ENCODE results near the gene LCN10. TPM values are rescaled to one million over a fixed set of nuclear protein-coding genes. Genes with fewer than 3 reads are reported as not detected.
A peak's percentile ranks its signal among the peaks of the same experiment; 100 is the strongest.

The LCN10 gene
- total RNA-seq, 5 donors from 2014 or later (not counting 1 experiment from before 2014, with no cell fraction given): 1.3 to 2.8 (median 2.2) TPM

DNA sequence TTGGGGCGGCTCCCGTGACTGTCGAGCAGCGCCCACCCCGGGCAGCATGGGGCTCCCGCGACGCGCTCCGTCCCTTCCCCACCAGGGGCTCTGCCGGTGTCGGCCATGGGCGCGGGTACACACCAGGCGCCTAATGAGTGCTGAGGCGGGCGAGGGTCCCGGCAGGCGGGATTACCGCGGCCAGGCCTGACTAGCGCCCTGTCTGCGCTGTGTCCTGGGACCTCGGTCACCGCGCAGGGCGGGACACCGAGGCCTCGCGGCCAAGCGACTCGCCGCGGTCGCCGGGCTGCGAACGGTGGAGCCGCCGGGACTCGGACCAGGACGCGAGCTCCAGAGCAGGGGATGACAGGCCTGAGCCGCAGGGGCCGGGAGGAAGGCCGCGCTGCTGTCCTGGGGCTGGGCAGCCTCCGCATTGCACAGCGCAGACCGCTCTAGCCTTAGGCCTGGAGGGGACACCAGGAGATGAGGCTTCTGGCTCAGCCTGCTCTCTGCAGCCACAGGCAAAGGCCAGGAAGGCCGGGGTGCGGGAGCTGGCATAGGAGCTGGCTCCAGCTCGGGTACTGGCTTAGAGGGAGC, 14.1 kb downstream of the LCN10 start:
- peaks cover 26% of the 10 kb centered on the region for H3K36me3 Mint-ChIP-seq
- 6% methylated on average over 53 of the region's 53 CpGs for WGBS (ENCODE audit: insufficient coverage)
- CTCF ChIA-PET: interaction anchor here in 1 of 2 donors (0.6 to 1.4 kb wide), 4 partner anchors 23 to 401 kb away, joined by 3 to 4 read pairs (median 3); no protein-coding TSS in a partner anchor
- no peaks in the 10 kb centered on the region for H3K9me3 Mint-ChIP-seq
- Histone ChIP-seq H3K4me3 (ENCODE audit: control insufficient read depth in 1 of 2, extremely low read depth in 1 of 2, low read length in 1 of 2) (peak overlapping the region; percentile 55 to 60), H3K27me3 (replicated peaks in 1 of 2; ENCODE audit: control insufficient read depth in 2 of 2, extremely low read depth in 1 of 2, insufficient read depth in 2 of 2, low read length in 1 of 2) (peaks cover 0 to 2% of the 10 kb centered on the region in 2 experiments), H3K36me3 (ENCODE audit: control insufficient read depth in 2 of 2, extremely low read depth in 1 of 2, insufficient read depth in 1 of 2, low read length in 1 of 2) (peaks cover 20 to 29% of the 10 kb centered on the region in 2 donors), H3K27ac (ENCODE audit: low read length) (no peak overlapping the region), H3K4me1 (ENCODE audit: control insufficient read depth in 1 of 2, extremely low read depth in 1 of 2, insufficient read depth in 2 of 2, low read length in 2 of 2) (peaks cover 11 to 37% of the 10 kb centered on the region in 2 experiments), H3K9me3 (no peaks in the 10 kb centered on the region)
- DNase-seq (peak in 1 of 35 experiments; percentile 13), ATAC-seq (replicated peaks in 1 of 4) (peak in 2 of 4 experiments; percentile 2 to 26)
- peak overlapping the region; percentile 39 to 95 (median 51) for H3K4me3 Mint-ChIP-seq
- peaks cover 20 to 33% (median 25%) of the 10 kb centered on the region in 3 donors for H3K4me1 Mint-ChIP-seq
- H3K27me3 Mint-ChIP-seq: no peaks in the 10 kb centered on the region
- POLR2A ChIA-PET: interaction anchor here in 1 of 2 donors (0.6 to 0.7 kb wide), 2 partner anchors 189 to 243 kb away, joined by 3 read pairs; no protein-coding TSS in a partner anchor
- H3K27ac Mint-ChIP-seq: no peak overlapping the region

DNA sequence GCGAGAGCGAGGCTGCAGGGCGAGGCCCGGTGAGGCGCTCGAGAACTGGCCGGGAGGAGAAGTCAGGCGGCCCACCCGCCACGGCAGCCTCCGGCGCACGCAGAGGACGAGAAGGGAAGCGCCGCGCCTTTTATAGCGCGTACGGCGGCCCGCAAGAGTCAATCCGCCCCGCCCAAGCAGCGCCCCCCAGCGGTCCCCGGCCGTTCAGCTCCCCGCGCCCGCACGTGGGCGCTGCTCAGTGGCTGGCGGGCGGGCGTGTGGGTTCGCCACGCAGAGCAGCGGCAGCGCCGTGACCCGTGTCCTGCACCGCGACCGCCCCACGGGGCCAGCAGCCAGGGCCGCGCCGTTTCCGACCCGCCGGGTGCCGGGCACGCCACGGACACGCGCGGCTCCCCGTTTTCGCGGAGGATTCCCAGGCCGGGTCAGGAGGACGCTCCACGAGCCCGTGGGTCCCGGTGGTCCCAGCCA, 14.6 kb downstream of the LCN10 start:
- CTCF ChIA-PET: interaction anchor here in 1 of 2 donors (0.5 to 1.2 kb wide), 5 partner anchors 37 to 568 kb away, joined by 3 to 8 read pairs (median 3); no protein-coding TSS in a partner anchor
- no peaks in the 10 kb centered on the region for H3K9me3 Mint-ChIP-seq
- Histone ChIP-seq H3K4me3 (ENCODE audit: control insufficient read depth in 1 of 2, extremely low read depth in 1 of 2, low read length in 1 of 2) (peak overlapping the region; percentile 85 to 86), H3K27me3 (replicated peaks in 1 of 2; ENCODE audit: control insufficient read depth in 2 of 2, extremely low read depth in 1 of 2, insufficient read depth in 2 of 2, low read length in 1 of 2) (peaks cover 0 to 2% of the 10 kb centered on the region in 2 experiments), H3K27ac (ENCODE audit: low read length) (no peak overlapping the region), H3K4me1 (ENCODE audit: control insufficient read depth in 1 of 2, extremely low read depth in 1 of 2, insufficient read depth in 2 of 2, low read length in 2 of 2) (peaks cover 11 to 37% of the 10 kb centered on the region in 2 experiments), H3K36me3 (ENCODE audit: control insufficient read depth in 2 of 2, extremely low read depth in 1 of 2, insufficient read depth in 1 of 2, low read length in 1 of 2) (peaks cover 25 to 34% of the 10 kb centered on the region in 2 donors), H3K9me3 (no peaks in the 10 kb centered on the region)
- H3K27ac Mint-ChIP-seq: no peak overlapping the region
- POLR2A ChIA-PET: interaction anchor here in 1 of 2 donors (0.6 to 0.7 kb wide), 2 partner anchors 189 to 243 kb away, joined by 3 read pairs; no protein-coding TSS in a partner anchor
- peaks cover 28% of the 10 kb centered on the region for H3K36me3 Mint-ChIP-seq
- peaks cover 24 to 33% (median 27%) of the 10 kb centered on the region in 3 donors for H3K4me1 Mint-ChIP-seq
- DNase-seq (peak; percentile 76 to 95 (median 90)), ATAC-seq (replicated peaks in 1 of 4) (peak; percentile 76 to 86 (median 81))
- WGBS (ENCODE audit: insufficient coverage): 0% methylated on average over 66 of the region's 66 CpGs
- no peaks in the 10 kb centered on the region for H3K27me3 Mint-ChIP-seq
- H3K4me3 Mint-ChIP-seq: peak overlapping the region; percentile 92 to 95 (median 92)

DNA sequence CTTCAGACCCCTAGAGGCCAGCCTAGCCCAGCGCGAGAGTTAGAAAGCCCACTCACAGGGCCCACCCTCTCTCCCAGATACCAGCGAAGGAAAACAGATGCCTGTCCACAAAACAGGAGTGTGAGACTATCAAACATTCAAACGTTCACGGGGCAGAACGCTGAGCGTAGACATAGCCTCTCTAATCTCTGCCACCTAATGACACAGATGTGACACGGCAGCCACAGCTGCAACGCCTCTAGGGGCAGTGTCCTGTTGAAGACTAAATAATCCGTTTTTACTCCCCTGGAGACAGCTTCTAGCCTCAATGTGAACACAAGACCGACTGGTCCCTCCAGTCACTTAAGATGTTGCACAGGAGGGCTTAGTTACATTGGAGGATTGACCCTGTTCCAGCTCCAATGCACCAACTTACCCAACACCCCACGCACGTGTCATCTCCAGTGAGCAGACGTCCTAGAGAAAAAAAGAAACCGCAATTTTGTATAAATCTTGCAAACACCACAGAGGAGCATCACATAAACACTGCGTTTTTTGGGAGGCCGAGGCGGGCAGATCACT, 16.0 kb downstream of the LCN10 start:
- CTCF ChIA-PET: interaction anchor here (0.6 to 1.6 kb wide), 10 partner anchors 13 to 497 kb away, joined by 3 to 8 read pairs (median 4); no protein-coding TSS in a partner anchor
- peak overlapping the region; percentile 79 to 93 for H3K27ac Mint-ChIP-seq
- no peaks in the 10 kb centered on the region for H3K9me3 ChIP-seq
- H3K4me3 Mint-ChIP-seq: peak overlapping the region; percentile 92 to 95 (median 92)
- peaks cover 28% of the 10 kb centered on the region for H3K36me3 Mint-ChIP-seq
- no peaks in the 10 kb centered on the region for H3K27me3 Mint-ChIP-seq
- H3K4me1 ChIP-seq (ENCODE audit: control insufficient read depth in 1 of 2, extremely low read depth in 1 of 2, insufficient read depth in 2 of 2, low read length in 2 of 2): peaks cover 11 to 37% of the 10 kb centered on the region in 2 experiments
- ATAC-seq (replicated peaks in 1 of 4) (peak in 1 of 4 experiments; percentile 23), DNase-seq (peak in 31 of 35 experiments; percentile 13 to 69 (median 42))
- peaks cover 24 to 33% (median 27%) of the 10 kb centered on the region in 3 donors for H3K4me1 Mint-ChIP-seq
- no peaks in the 10 kb centered on the region for H3K9me3 Mint-ChIP-seq
- H3K36me3 ChIP-seq (ENCODE audit: control insufficient read depth in 2 of 2, extremely low read depth in 1 of 2, insufficient read depth in 1 of 2, low read length in 1 of 2): peaks cover 32 to 47% of the 10 kb centered on the region in 2 donors
- POLR2A ChIA-PET: interaction anchor here in 1 of 2 donors (0.5 to 0.6 kb wide), 4 partner anchors 10 to 514 kb away, joined by 3 to 9 read pairs (median 5); no protein-coding TSS in a partner anchor
- peak overlapping the region; percentile 85 to 86 for H3K4me3 ChIP-seq (ENCODE audit: control insufficient read depth in 1 of 2, extremely low read depth in 1 of 2, low read length in 1 of 2)
- H3K27me3 ChIP-seq (replicated peaks in 1 of 2; ENCODE audit: control insufficient read depth in 2 of 2, extremely low read depth in 1 of 2, insufficient read depth in 2 of 2, low read length in 1 of 2): peaks cover 0 to 2% of the 10 kb centered on the region in 2 experiments
- 1% methylated on average over 10 of the region's 18 CpGs for WGBS (ENCODE audit: insufficient coverage)
- peak overlapping the region; percentile 14 for H3K27ac ChIP-seq (ENCODE audit: low read length)

DNA sequence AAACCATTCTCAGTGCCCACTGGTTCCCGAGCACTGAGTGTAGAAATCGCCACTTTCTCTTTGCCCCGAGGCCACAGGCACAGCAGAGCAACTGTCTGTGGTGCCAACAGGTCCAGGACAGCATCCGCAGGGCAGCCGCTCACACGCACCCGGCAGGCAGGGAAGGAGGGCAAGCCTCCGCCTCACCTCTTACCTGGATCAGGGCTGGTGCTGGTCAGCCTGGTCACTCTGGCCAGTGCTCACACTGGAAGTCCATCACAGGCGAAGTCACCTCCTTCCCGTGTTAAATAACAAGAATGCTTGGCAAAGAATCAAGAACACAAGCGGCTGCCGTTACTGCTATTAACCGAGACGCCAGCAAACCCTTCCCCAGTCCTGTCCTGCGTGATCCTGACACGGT, 16.6 kb downstream of the LCN10 start:
- CTCF ChIA-PET: interaction anchor here in 1 of 2 donors (0.6 to 1.6 kb wide), 2 partner anchors 25 to 497 kb away, joined by 5 to 7 read pairs; no protein-coding TSS in a partner anchor
- H3K4me3 Mint-ChIP-seq: peak overlapping the region; percentile 92 to 95 (median 92)
- Histone ChIP-seq H3K9me3 (no peaks in the 10 kb centered on the region), H3K27ac (ENCODE audit: low read length) (peak overlapping the region; percentile 14), H3K27me3 (replicated peaks in 1 of 2; ENCODE audit: control insufficient read depth in 2 of 2, extremely low read depth in 1 of 2, insufficient read depth in 2 of 2, low read length in 1 of 2) (peaks cover 0 to 2% of the 10 kb centered on the region in 2 experiments), H3K36me3 (ENCODE audit: control insufficient read depth in 2 of 2, extremely low read depth in 1 of 2, insufficient read depth in 1 of 2, low read length in 1 of 2) (peaks cover 32 to 50% of the 10 kb centered on the region in 2 donors), H3K4me3 (ENCODE audit: control insufficient read depth in 1 of 2, extremely low read depth in 1 of 2, low read length in 1 of 2) (peak overlapping the region in 1 of 2 donors; percentile 85), H3K4me1 (ENCODE audit: control insufficient read depth in 1 of 2, extremely low read depth in 1 of 2, insufficient read depth in 2 of 2, low read length in 2 of 2) (peaks cover 11 to 37% of the 10 kb centered on the region in 2 experiments)
- no peaks in the 10 kb centered on the region for H3K27me3 Mint-ChIP-seq
- no peak for ATAC-seq (replicated peaks in 1 of 4)
- no peak for DNase-seq
- peak overlapping the region; percentile 79 to 93 for H3K27ac Mint-ChIP-seq
- peaks cover 24 to 35% (median 27%) of the 10 kb centered on the region in 3 donors for H3K4me1 Mint-ChIP-seq
- POLR2A ChIA-PET: no interaction called here
- peaks cover 31% of the 10 kb centered on the region for H3K36me3 Mint-ChIP-seq
- 67% methylated on average over 16 of the region's 16 CpGs for WGBS (ENCODE audit: insufficient coverage)
- H3K9me3 Mint-ChIP-seq: no peaks in the 10 kb centered on the region

DNA sequence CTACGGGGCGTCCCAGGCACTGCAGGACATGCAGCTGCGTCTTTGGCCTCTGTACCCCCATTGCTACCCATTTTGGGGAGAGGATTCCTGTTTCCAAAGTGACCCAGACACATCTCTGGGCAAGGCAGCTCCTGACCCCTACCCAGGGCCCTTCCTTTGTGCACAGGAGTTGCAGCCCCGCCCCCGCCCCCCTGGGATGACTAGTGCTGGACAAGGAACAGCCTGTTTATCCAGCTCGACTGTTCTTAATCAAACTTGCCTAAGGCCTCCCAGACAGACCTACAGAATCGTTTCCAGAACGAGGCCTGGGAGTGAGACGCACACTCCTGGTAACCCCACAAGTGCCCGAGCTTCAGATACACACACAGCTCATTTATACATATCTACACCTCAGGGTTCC, 17.1 kb downstream of the LCN10 start:
- no peak overlapping the region for H3K4me3 ChIP-seq (ENCODE audit: control insufficient read depth in 1 of 2, extremely low read depth in 1 of 2, low read length in 1 of 2)
- no peaks in the 10 kb centered on the region for H3K9me3 Mint-ChIP-seq
- ChIA-PET POLR2A (no interaction called here), CTCF (no interaction called here)
- H3K9me3 ChIP-seq: no peaks in the 10 kb centered on the region
- no peak for DNase-seq
- WGBS (ENCODE audit: insufficient coverage): 79% methylated on average over 9 of the region's 10 CpGs
- no peak overlapping the region for H3K27ac Mint-ChIP-seq
- peaks cover 32% of the 10 kb centered on the region for H3K36me3 Mint-ChIP-seq
- peaks cover 32 to 50% of the 10 kb centered on the region in 2 donors for H3K36me3 ChIP-seq (ENCODE audit: control insufficient read depth in 2 of 2, extremely low read depth in 1 of 2, insufficient read depth in 1 of 2, low read length in 1 of 2)
- ATAC-seq (replicated peaks in 1 of 4): no peak
- no peak overlapping the region for H3K27ac ChIP-seq (ENCODE audit: low read length)
- peaks cover 0 to 2% of the 10 kb centered on the region in 2 experiments for H3K27me3 ChIP-seq (replicated peaks in 1 of 2; ENCODE audit: control insufficient read depth in 2 of 2, extremely low read depth in 1 of 2, insufficient read depth in 2 of 2, low read length in 1 of 2)
- H3K4me1 Mint-ChIP-seq: peaks cover 24 to 36% (median 27%) of the 10 kb centered on the region in 3 donors
- H3K4me1 ChIP-seq (ENCODE audit: control insufficient read depth in 1 of 2, extremely low read depth in 1 of 2, insufficient read depth in 2 of 2, low read length in 2 of 2): peaks cover 11 to 37% of the 10 kb centered on the region in 2 experiments
- H3K4me3 Mint-ChIP-seq: peak overlapping the region in 2 of 3 donors; percentile 92 to 95
- H3K27me3 Mint-ChIP-seq: no peaks in the 10 kb centered on the region

DNA sequence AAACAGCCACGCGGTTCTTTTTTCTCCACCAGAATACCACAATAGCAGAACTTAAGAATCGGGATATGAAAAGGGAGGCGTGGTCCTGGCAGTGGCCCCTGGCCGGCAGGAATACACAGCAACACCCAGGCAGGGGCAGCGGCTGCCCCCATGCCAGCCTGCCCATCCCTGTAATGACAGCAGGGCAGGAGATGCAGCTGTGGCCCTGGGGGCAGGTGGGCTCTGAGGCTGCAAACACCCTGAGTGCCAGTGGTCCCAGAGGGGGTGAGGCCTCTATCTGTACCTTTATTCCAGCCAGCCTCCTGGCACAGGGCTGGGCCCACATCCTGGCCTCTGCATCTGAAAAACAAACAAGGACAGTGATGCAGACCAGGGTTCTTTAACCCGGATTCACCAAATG, 18.0 kb downstream of the LCN10 start:
- H3K4me1 Mint-ChIP-seq: peaks cover 24 to 38% (median 27%) of the 10 kb centered on the region in 3 donors
- no peak overlapping the region for H3K27ac ChIP-seq (ENCODE audit: low read length)
- ChIA-PET CTCF (no interaction called here), POLR2A (no interaction called here)
- DNase-seq (no peak), ATAC-seq (replicated peaks in 1 of 4) (no peak)
- peaks cover 32% of the 10 kb centered on the region for H3K36me3 Mint-ChIP-seq
- no peaks in the 10 kb centered on the region for H3K9me3 Mint-ChIP-seq
- peaks cover 32 to 50% of the 10 kb centered on the region in 2 donors for H3K36me3 ChIP-seq (ENCODE audit: control insufficient read depth in 2 of 2, extremely low read depth in 1 of 2, insufficient read depth in 1 of 2, low read length in 1 of 2)
- H3K27me3 Mint-ChIP-seq: no peaks in the 10 kb centered on the region
- no peak overlapping the region for H3K4me3 ChIP-seq (ENCODE audit: control insufficient read depth in 1 of 2, extremely low read depth in 1 of 2, low read length in 1 of 2)
- no peaks in the 10 kb centered on the region for H3K9me3 ChIP-seq
- H3K27me3 ChIP-seq (replicated peaks in 1 of 2; ENCODE audit: control insufficient read depth in 2 of 2, extremely low read depth in 1 of 2, insufficient read depth in 2 of 2, low read length in 1 of 2): peaks cover 0 to 2% of the 10 kb centered on the region in 2 experiments
- WGBS (ENCODE audit: insufficient coverage): 93% methylated on average over 3 of the region's 7 CpGs
- H3K27ac Mint-ChIP-seq: no peak overlapping the region
- H3K4me3 Mint-ChIP-seq: peak overlapping the region in 1 of 3 donors; percentile 37
- peaks cover 11 to 37% of the 10 kb centered on the region in 2 experiments for H3K4me1 ChIP-seq (ENCODE audit: control insufficient read depth in 1 of 2, extremely low read depth in 1 of 2, insufficient read depth in 2 of 2, low read length in 2 of 2)
